Measurements from ENCODE around the gene GALNT10.
A peak's percentile ranks its signal among the peaks of the same experiment; 100 is the strongest.

The GALNT10 gene

DNA sequence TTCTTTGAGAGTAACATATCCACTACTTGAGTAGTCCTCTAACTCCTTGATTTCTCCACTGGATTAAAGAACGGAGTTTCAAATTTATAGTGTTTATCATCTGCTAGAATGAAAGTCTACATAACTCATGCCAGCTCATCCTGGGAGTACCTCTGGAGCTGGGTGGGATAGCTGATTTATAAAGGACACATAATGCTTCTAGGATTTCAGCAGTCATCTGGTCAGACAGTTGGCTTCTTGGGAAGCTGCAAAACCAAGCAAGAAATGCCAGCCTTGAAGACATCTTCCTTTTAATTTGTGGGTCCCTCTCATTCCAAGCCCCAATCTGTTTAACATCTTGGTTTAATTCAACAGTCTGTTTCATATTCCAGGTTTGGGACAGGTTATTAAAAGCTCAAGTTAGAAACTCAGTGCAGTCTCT, 3.2 kb downstream of the GALNT10 start:
- TF ChIP-seq, protein P1, sequence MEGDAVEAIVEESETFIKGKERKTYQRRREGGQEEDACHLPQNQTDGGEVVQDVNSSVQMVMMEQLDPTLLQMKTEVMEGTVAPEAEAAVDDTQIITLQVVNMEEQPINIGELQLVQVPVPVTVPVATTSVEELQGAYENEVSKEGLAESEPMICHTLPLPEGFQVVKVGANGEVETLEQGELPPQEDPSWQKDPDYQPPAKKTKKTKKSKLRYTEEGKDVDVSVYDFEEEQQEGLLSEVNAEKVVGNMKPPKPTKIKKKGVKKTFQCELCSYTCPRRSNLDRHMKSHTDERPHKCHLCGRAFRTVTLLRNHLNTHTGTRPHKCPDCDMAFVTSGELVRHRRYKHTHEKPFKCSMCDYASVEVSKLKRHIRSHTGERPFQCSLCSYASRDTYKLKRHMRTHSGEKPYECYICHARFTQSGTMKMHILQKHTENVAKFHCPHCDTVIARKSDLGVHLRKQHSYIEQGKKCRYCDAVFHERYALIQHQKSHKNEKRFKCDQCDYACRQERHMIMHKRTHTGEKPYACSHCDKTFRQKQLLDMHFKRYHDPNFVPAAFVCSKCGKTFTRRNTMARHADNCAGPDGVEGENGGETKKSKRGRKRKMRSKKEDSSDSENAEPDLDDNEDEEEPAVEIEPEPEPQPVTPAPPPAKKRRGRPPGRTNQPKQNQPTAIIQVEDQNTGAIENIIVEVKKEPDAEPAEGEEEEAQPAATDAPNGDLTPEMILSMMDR (IDR thresholded peaks at IDR 0.05; ENCODE audit: insufficient read depth, low read depth, low read length, missing control alignments): no peak
- no peak for DNase-seq (ENCODE audit: low read depth)
- no peak overlapping the region for H3K4me3 ChIP-seq (ENCODE audit: low read length)

DNA sequence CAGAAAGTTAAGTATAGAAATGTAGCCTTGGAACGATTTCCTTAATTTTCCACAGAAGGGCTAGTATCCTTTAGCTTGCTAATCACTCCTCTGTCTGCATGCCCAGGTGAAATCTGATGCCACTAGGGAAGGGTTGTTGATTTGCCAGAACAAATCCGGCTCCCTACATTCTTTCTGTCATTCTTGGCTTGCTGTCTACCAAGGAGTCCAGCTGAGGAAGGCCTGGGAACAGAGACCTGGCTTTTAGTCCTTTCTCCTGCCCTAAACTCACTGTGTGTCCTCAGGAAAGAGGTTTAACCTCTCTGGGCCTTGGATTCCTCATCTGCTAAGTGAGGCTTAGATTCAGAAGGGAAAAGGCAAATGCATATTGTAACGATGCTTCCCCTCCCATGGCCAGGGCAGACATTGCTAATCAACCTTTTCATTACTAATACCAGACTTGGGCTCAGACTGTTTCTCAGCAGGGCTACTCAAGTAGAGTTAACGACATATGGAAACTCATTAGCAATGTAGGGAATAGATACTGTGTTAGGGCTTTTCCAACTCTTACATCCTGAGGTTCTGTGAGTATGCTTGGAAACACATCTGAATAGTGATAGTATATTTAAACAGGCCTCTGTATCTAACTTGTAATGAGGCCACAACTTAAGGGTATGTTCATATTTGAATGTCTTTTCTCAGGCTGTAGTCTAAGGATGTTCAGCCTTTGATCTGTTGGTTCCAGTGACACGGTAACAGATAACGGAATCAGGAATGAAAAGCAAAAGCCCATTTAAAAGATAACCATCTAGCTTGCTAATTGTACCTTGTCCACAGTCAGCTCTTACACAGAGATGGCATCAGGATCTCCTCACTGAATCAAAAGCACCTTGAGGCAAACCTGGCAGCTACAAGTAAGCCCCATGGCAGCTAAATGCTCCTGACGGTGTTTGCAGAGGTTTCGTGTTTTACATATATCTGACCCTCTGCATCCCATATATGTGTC, 4.1 kb downstream of the GALNT10 start:
- TF ChIP-seq, protein P1 (IDR thresholded peaks at IDR 0.05; ENCODE audit: insufficient read depth, low read depth, low read length, missing control alignments): no peak
- H3K4me3 ChIP-seq (ENCODE audit: low read length): no peak overlapping the region
- DNase-seq (ENCODE audit: low read depth): peak; percentile 55

DNA sequence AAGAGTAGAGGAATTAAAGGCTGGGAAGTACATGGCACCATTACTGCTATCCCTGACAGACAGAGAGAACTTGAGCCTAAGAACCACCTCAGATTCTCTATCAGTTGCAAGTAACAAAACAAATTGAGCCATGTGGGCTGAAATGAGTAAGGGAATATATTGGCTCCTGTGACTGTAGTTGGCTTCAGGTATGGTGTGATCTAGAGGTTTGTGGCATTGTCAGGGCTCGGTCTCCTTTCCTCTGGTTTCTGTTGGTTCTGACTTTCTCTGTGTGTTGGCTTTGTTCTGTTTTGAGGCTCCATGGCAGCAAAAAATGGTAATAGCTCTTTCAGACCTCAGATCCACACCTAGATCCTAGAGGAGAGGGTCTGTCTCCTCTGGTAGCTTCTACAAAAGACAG, 5.7 kb downstream of the GALNT10 start:
- TF ChIP-seq, protein P1 (IDR thresholded peaks at IDR 0.05; ENCODE audit: insufficient read depth, low read depth, low read length, missing control alignments): no peak
- no peak for DNase-seq (ENCODE audit: low read depth)
- no peak overlapping the region for H3K4me3 ChIP-seq (ENCODE audit: low read length)

DNA sequence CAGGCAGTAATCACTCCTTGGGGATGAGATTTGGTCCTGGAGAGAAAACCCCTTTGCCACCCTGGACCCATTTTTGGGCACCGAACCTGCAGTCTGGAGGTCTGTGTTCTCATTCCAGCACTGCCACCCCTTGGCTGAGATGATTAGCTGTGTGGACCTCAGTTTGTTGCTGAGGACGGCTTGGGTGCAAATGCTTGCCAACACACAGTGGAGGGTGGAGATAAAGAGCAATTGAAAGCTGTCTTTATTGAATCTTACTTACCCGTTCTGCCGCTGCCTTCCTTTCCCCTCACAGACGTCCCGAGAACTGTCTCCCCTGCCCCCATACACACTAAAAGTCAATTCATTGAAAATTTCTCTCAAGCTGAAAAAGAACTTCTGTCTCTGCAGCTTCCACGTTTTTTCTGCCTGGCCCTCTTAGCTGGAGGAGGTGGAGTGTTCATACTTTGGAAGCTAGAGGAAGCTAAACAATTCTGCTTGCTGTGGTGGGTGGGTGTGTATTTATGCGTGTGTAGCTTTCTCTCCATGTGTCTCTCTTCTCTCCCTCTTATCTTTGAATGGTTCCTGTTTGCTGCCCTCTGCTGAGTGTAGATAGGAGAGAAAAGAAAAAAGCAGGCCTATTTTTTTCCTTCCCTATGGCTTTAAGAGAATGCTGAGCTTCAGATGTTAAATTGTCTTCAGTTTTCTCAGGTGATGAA, 6.6 kb downstream of the GALNT10 start:
- no peak overlapping the region for H3K4me3 ChIP-seq (ENCODE audit: low read length)
- TF ChIP-seq, protein P1 (IDR thresholded peaks at IDR 0.05; ENCODE audit: insufficient read depth, low read depth, low read length, missing control alignments): peak; percentile 41
- DNase-seq (ENCODE audit: low read depth): no peak

DNA sequence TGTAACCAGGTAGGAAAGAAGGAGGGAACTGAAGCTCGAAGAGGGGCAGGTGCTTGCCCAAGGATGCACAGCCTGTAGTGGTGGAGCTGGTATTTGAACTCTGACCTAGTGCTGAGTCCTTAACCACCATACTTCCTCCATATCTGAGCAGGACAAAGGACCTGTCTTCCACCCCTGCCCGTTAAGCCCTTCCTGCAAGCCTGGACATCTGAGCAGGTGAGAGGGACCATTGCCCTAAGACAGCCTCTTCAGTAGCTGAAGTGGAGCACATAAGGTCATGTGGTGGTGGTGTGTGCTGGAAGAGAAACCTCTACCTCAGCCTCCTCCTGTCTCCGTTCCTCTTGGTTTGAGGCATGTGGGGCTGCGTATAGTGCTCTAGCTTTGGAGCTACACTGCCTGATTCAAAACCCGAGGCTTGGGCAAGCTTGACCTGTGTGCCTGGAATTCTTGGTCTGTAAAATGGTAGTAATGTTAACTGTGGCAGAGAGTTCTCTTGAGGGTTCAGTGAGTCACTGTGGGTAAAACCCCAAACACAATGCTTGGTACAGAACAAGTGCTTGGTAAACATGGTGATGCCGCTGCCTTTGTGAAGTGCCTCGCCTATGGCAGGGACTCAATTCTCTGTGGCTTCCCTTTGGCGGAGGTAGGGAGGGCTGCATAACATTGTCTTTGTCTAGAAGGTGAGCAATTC, 7.4 kb downstream of the GALNT10 start:
- DNase-seq (ENCODE audit: low read depth): peak; percentile 87

DNA sequence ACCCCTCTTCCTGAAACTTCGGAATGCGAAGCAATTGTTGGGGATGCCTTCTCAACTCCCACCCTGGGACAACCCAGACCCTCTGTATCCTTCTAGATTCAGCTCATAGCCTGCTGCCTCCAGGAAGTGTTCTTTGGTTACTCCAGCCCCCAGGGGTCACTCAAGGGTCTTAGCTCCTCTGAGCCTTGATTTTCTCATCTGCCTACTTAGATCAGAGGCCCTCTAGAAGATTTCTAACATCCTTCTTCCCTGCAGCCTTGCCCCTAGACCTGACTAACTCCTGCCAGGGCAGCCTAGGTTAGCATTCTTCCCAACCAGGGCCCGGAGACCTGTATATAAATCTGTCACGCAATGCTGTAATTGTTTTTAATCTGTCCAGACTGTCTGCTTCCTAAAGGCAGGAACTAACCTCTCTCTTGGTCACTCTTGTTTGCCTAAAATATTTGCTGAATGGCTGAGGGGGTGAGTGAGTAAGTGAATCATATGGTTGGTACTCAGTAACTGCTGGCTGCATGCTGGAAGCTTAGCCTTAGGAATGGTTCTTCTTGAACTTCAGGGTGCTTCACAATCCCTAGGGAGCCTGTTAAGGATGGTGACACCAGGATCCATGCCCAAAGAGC, 8.2 kb downstream of the GALNT10 start:
- TF ChIP-seq, protein P1 (IDR thresholded peaks at IDR 0.05; ENCODE audit: insufficient read depth, low read depth, low read length, missing control alignments): no peak
- peak; percentile 68 for DNase-seq (ENCODE audit: low read depth)
- no peak overlapping the region for H3K4me3 ChIP-seq (ENCODE audit: low read length)

More for the DNA sequence above, 7.4 kb downstream of the GALNT10 start:
- H3K4me3 ChIP-seq (ENCODE audit: low read length): no peak overlapping the region
- TF ChIP-seq, protein P1 (IDR thresholded peaks at IDR 0.05; ENCODE audit: insufficient read depth, low read depth, low read length, missing control alignments): no peak
